ENCODE results near the gene SMOC2. TPM values are rescaled to one million over a fixed set of nuclear protein-coding genes. Genes with fewer than 3 reads are reported as not detected.
A peak's percentile ranks its signal among the peaks of the same experiment; 100 is the strongest.

SMOC2 gene
- total RNA-seq, 1 experiment from 2014 or later = 2.1 TPM

DNA sequence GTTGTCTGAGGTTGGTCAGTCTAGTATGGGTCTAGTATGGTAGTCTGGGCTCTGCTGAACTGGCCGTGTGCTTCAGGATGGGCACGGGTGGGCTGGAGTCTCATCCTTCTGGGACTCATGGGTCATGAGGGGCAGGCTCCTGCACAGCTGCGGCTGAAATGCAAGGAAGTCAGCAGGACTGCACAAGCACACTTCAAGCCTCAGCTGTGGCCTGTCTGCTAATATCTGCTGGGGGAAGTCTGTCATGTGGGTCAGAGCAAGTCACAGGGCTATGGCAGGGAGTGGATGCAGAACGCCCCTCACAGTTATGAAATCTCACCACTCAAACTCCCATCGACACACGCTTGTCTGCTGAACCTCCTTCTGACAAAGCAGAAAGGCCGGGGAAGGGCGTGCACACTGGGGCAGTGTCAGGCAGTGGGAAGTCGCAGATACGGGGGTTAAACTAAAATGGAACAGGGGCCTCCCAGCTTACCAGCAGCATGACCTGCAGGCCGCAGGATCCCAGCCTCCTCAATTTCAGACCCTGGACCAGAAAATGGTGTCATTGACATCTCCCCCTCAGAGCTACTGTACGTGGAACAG lies 229.5 kb downstream of the SMOC2 start:
- Histone ChIP-seq H3K4me1 (ENCODE audit: insufficient read depth, low read length) (no peaks in the 10 kb centered on the region; the same call in 1 of the 2 replicates), H2AK5ac (ENCODE audit: insufficient read length, low read length) (no peak overlapping the region), H3K27ac (ENCODE audit: insufficient read length, low read depth, low read length) (no peak overlapping the region), H3T11ph (ENCODE audit: low read length) (no peak overlapping the region), H3K9ac (ENCODE audit: extremely low read depth, insufficient read length, low read length) (no peak overlapping the region), H3K9me3 (ENCODE audit: control insufficient read depth, low read depth, low read length) (no peaks in the 10 kb centered on the region), H2BK15ac (ENCODE audit: low read depth, low read length) (no peak overlapping the region), H2BK20ac (ENCODE audit: low read depth, low read length, poor library complexity, severe bottlenecking) (no peak overlapping the region), H3K27me3 (ENCODE audit: insufficient read depth, low read length) (no peaks in the 10 kb centered on the region), H3K23me2 (ENCODE audit: insufficient read length, low read depth, low read length, poor library complexity, severe bottlenecking) (no peaks in the 10 kb centered on the region), H4K8ac (replicated peaks; ENCODE audit: insufficient read length, low read depth, low read length) (no peak overlapping the region), H4K20me1 (ENCODE audit: control insufficient read depth, insufficient read depth, insufficient read length) (no peaks in the 10 kb centered on the region), H2BK12ac (ENCODE audit: insufficient read length, low read depth, low read length) (no peak overlapping the region), H2AFZ (ENCODE audit: low read length) (no peak overlapping the region), H2BK5ac (ENCODE audit: insufficient read length, low read length) (no peak overlapping the region), H3K79me2 (ENCODE audit: insufficient read depth, low read length) (no peaks in the 10 kb centered on the region), H3K23ac (ENCODE audit: insufficient read length, low read depth, low read length) (no peak overlapping the region), H3K79me1 (ENCODE audit: insufficient read depth, low read depth, low read length, poor library complexity, severe bottlenecking) (no peaks in the 10 kb centered on the region), H3K56ac (ENCODE audit: insufficient read length, low read depth, low read length) (no peak overlapping the region), H3K4me2 (ENCODE audit: insufficient read depth, insufficient read length, low read length) (no peak overlapping the region), H3K14ac (ENCODE audit: insufficient read depth, low read length) (no peak overlapping the region; the same call in 1 of the 2 replicates), H4K5ac (ENCODE audit: insufficient read length, low read depth, low read length) (no peak overlapping the region), H2BK120ac (ENCODE audit: low read depth, low read length, poor library complexity, severe bottlenecking) (no peak overlapping the region), H4K91ac (ENCODE audit: insufficient read length, low read depth, low read length) (no peak overlapping the region), H3K18ac (ENCODE audit: insufficient read length, low read depth, low read length) (no peak overlapping the region), H3K4ac (ENCODE audit: low read depth, low read length) (no peak overlapping the region)
- DNase-seq = no peak
- H3K4me1 Mint-ChIP-seq = peaks cover 12 to 16% of the 10 kb centered on the region in 2 experiments
- no peak for TF ChIP-seq CTCF (conservative IDR thresholded peaks at IDR 0.05)
- no peaks in the 10 kb centered on the region; the same call in 1 of the 2 replicates for H3K27me3 Mint-ChIP-seq (ENCODE audit: low read depth)
- H3K36me3 Mint-ChIP-seq (ENCODE audit: insufficient read depth in 1 of 3, low read depth in 3 of 3) = peaks cover 0 to 4% (median 2%) of the 10 kb centered on the region in 3 experiments; a peak in 2 of 7 replicates
- no CpG with 5 or more reads among the region's 12 CpGs for WGBS (ENCODE audit: extremely low coverage, insufficient read length, low lambda C conversion rate)
- peaks cover 4% of the 10 kb centered on the region in 2 experiments; a peak in 3 of 5 replicates for H3K9me3 Mint-ChIP-seq
- H3K27ac Mint-ChIP-seq = peak overlapping the region in 1 of 3 experiments; percentile 50; a peak in 1 of 7 replicates
- no peak overlapping the region for H3K4me3 Mint-ChIP-seq
